ENCODE data around the gene BTBD6. TPM values are rescaled to one million over a fixed set of nuclear protein-coding genes. Genes with fewer than 3 reads are reported as not detected.

Gene BTBD6
- total RNA-seq (10 to 100 TPM; 45.4 to 52.6 TPM), polyA plus RNA-seq (ENCODE audit: insufficient read length in 6 of 6) (10 to 100 TPM; 32.7 to 43.6 (median 39.1) TPM)
- long read RNA-seq, donor 1, transcript BTBD6-206 (5 exons, 1,335 nt), result minor isoform, 6 of 36 reads
- long read RNA-seq, donor 1, transcript BTBD6-203 (4 exons, 2,176 nt), result major isoform, 25 of 36 reads
- long read RNA-seq, donor 1, partial matches to known transcripts, result 0 of 36 reads
- long read RNA-seq, donor 1, other reads (novel, unspliced or antisense), result 0 of 36 reads
- long read RNA-seq, donor 2, transcript BTBD6-203 (4 exons, 2,176 nt), result major isoform, 21 of 32 reads
- long read RNA-seq, donor 2, transcript BTBD6-204 (3 exons, 2,195 nt), result minor isoform, 6 of 32 reads
- long read RNA-seq, donor 2, partial matches to known transcripts, result 0 of 32 reads
- long read RNA-seq, donor 2, other reads (novel, unspliced or antisense), result 0 of 32 reads
- long read RNA-seq, donor 3, transcript BTBD6-203 (4 exons, 2,176 nt), result major isoform, 9 of 11 reads
- long read RNA-seq, donor 3, partial matches to known transcripts, result 0 of 11 reads
- long read RNA-seq, donor 3, other reads (novel, unspliced or antisense), result 0 of 11 reads
- long read RNA-seq, donor 4, partial matches to known transcripts, result 6 of 7 reads
- long read RNA-seq, donor 4, other reads (novel, unspliced or antisense), result 0 of 7 reads
- long read RNA-seq, donor 5, transcript BTBD6-203 (4 exons, 2,176 nt), result major isoform, 12 of 30 reads
- long read RNA-seq, donor 5, transcript BTBD6-204 (3 exons, 2,195 nt), result minor isoform, 6 of 30 reads
- long read RNA-seq, donor 5, partial matches to known transcripts, result 8 of 30 reads
- long read RNA-seq, donor 5, other reads (novel, unspliced or antisense), result 0 of 30 reads
- long read RNA-seq, donor 6, transcript BTBD6-203 (4 exons, 2,176 nt), result major isoform, 8 of 14 reads
- long read RNA-seq, donor 6, transcript BTBD6-204 (3 exons, 2,195 nt), result minor isoform, 5 of 14 reads
- long read RNA-seq, donor 6, partial matches to known transcripts, result 0 of 14 reads
- long read RNA-seq, donor 6, other reads (novel, unspliced or antisense), result 0 of 14 reads
- long read RNA-seq, donor 7, transcript BTBD6-203 (4 exons, 2,176 nt), result major isoform, 6 of 10 reads
- long read RNA-seq, donor 7, partial matches to known transcripts, result 0 of 10 reads
- long read RNA-seq, donor 7, other reads (novel, unspliced or antisense), result 0 of 10 reads
- long read RNA-seq, donor 8, transcript BTBD6-203 (4 exons, 2,176 nt), result major isoform, 14 of 29 reads
- long read RNA-seq, donor 8, partial matches to known transcripts, result 13 of 29 reads
- long read RNA-seq, donor 8, other reads (novel, unspliced or antisense), result 0 of 29 reads
- long read RNA-seq, donor 9, result 0 reads
- long read RNA-seq, donor 10, partial matches to known transcripts, result 4 of 5 reads
- long read RNA-seq, donor 10, other reads (novel, unspliced or antisense), result 0 of 5 reads
- long read RNA-seq, donor 11, result 0 reads
- long read RNA-seq, donor 12, transcript BTBD6-203 (4 exons, 2,176 nt), result major isoform, 7 of 13 reads
- long read RNA-seq, donor 12, partial matches to known transcripts, result 0 of 13 reads
- long read RNA-seq, donor 12, other reads (novel, unspliced or antisense), result 0 of 13 reads

DNA sequence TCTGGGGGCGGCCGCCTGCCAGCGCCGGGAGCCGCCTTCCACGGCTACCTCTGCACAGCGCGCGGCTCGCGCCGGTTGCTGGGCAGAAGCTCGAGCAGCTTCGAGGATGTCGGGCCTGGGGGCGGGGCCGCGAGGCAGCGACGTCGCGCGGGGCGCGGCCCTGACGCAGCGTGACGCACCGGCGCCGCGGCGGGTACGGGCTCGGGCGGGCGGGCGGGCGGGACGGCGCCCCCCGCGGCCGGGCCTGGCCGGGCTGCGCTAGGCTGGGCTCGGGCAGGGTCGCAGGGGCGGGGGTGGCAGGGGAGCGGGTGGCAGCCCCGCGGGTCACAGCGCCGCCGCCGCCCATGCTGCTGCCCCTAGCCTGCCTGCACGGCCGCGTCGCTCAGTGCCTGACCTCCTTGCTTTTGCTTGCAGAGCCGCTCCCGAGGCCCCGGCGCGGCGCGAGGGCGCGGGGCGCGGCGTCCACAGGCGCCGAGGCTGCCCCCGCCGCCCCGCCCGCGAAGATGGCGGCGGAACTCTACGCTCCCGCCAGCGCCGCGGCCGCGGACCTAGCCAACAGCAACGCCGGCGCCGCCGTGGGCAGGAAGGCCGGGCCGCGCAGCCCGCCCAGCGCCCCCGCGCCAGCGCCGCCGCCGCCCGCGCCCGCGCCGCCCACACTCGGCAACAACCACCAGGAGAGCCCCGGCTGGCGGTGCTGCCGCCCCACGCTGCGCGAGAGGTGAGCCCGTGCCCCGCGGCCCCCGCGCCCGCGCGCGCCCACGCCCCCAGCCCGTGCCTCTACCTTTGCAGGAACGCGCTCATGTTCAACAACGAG lies at the start of gene BTBD6:
Gene BTBD6 (plus strand): TSS at position 166 of the 814 bp plus-strand sequence. CDS start 179 bp downstream, at position 345.
- intact Hi-C loops (cut with DNase I), result no loop called here
- peaks cover 8 to 30% of the 10 kb centered on the region in 2 donors for H3K4me1 ChIP-seq
- peak within 1 kb of the TSS; percentile 83 to 85 for H3K27ac ChIP-seq
- no peaks in the 10 kb centered on the region for H3K9me3 ChIP-seq
- H3K27me3 ChIP-seq, result no peaks in the 10 kb centered on the region
- DNase-seq (peak; percentile 84 to 97 (median 91)), ATAC-seq (peak; percentile 96)
- peaks cover 0 to 34% of the 10 kb centered on the region in 2 donors for H3K36me3 ChIP-seq
- H3K4me3 ChIP-seq, result peak within 1 kb of the TSS; percentile 56 to 59
- no peak for TF ChIP-seq CTCF (IDR thresholded peaks at IDR 0.05)

DNA sequence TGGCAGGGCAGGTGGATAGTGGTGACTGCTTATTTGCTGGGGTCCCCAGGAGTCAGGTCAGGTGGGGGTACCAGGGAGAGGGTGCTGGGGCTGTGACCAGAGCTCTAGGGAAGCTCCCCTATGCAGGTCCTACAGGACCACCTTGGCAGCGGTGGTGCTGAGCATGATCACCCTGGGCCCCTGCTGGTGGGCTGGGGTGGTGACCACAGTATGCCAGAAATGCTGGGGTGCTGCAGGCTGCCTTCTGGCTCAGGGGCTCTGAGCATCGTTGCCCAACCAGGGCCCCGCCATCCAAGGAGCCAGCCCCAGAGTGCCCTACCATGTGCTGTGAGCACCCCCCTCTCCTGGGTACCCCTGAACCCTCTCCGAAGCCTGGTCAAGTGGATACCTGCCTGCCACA lies 49.7 kb upstream of the BTBD6 start:
- H3K4me1 ChIP-seq, result peaks cover 19 to 86% of the 10 kb centered on the region in 2 donors
- peak overlapping the region; percentile 53 to 81 for H3K27ac ChIP-seq
- no peak for DNase-seq
- H3K27me3 ChIP-seq, result peaks cover 21 to 86% of the 10 kb centered on the region in 2 donors
- no peak for TF ChIP-seq CTCF (IDR thresholded peaks at IDR 0.05)
- intact Hi-C loops (cut with DNase I), result no loop called here
- no peaks in the 10 kb centered on the region for H3K36me3 ChIP-seq
- no peak overlapping the region for H3K4me3 ChIP-seq
- H3K9me3 ChIP-seq, result no peaks in the 10 kb centered on the region
- ATAC-seq, result no peak

GRCh38 chr14:105199093-105199492 lies 49.2 kb upstream of the BTBD6 start:
- peaks cover 16 to 82% of the 10 kb centered on the region in 2 donors for H3K4me1 ChIP-seq
- peak overlapping the region; percentile 53 to 81 for H3K27ac ChIP-seq
- no peaks in the 10 kb centered on the region for H3K36me3 ChIP-seq
- no peak for TF ChIP-seq CTCF (IDR thresholded peaks at IDR 0.05)
- H3K4me3 ChIP-seq, result no peak overlapping the region
- DNase-seq (no peak), ATAC-seq (peak; percentile 4)
- peaks cover 21 to 81% of the 10 kb centered on the region in 2 donors for H3K27me3 ChIP-seq
- no peaks in the 10 kb centered on the region for H3K9me3 ChIP-seq
- intact Hi-C loops (cut with DNase I), result no loop called here

- H3K27ac ChIP-seq, result no peak overlapping the region
Observed at GRCh38 chr14:105200074-105200473, 48.3 kb upstream of the BTBD6 start.

More at GRCh38 chr14:105200074-105200473, 48.3 kb upstream of the BTBD6 start:
- H3K36me3 ChIP-seq, result no peaks in the 10 kb centered on the region
- no peak for TF ChIP-seq CTCF (IDR thresholded peaks at IDR 0.05)
- DNase-seq, result no peak
- no peak overlapping the region for H3K4me3 ChIP-seq
- peaks cover 21 to 71% of the 10 kb centered on the region in 2 donors for H3K27me3 ChIP-seq
- ATAC-seq, result no peak
- intact Hi-C loops (cut with DNase I), result loop anchor here in 1 of 2 donors (5.0 kb wide), 2 partner anchors 82 to 152 kb away; no protein-coding TSS in a partner anchor
- H3K4me1 ChIP-seq, result peaks cover 24 to 72% of the 10 kb centered on the region in 2 donors
- H3K9me3 ChIP-seq, result no peaks in the 10 kb centered on the region

Measured in left lung (tissue), 14 donors.